Jurkat, Clone E6-1 (cell line): ENCODE data around the gene MOB3A.
"Not testable (repeated sequence)": the region's sequence is repeated elsewhere in the genome, so short reads cannot be mapped to it uniquely, and the experiment has no call there.

Experiments used
- DNase-seq: peaks from one replicate; pipeline ENCODE4 v3.0.0-alpha.2; 2011; ENCODE audit warnings: low read depth, low spot score
- H3K4me3 ChIP-seq: 2 replicates; pipeline ENCODE4 v1.5.1; 2011; ENCODE audit warnings: mild to moderate bottlenecking, low read length, control low read depth, moderate library complexity

MOB3A gene

GRCh38 chr19:2087621-2088100 is 8.5 kb downstream of the MOB3A start:
- DNase-seq, result peak; percentile 41
- no peak overlapping the region for H3K4me3 ChIP-seq

- H3K4me3 ChIP-seq, result not testable (repeated sequence)
- peak; percentile 62 for DNase-seq
Observed at GRCh38 chr19:2086695-2087620, 9.2 kb downstream of the MOB3A start.

- peak; percentile 99 for DNase-seq
- peak overlapping the region; percentile 72 for H3K4me3 ChIP-seq
Observed at GRCh38 chr19:2084993-2085720, 11.0 kb downstream of the MOB3A start.

DNA sequence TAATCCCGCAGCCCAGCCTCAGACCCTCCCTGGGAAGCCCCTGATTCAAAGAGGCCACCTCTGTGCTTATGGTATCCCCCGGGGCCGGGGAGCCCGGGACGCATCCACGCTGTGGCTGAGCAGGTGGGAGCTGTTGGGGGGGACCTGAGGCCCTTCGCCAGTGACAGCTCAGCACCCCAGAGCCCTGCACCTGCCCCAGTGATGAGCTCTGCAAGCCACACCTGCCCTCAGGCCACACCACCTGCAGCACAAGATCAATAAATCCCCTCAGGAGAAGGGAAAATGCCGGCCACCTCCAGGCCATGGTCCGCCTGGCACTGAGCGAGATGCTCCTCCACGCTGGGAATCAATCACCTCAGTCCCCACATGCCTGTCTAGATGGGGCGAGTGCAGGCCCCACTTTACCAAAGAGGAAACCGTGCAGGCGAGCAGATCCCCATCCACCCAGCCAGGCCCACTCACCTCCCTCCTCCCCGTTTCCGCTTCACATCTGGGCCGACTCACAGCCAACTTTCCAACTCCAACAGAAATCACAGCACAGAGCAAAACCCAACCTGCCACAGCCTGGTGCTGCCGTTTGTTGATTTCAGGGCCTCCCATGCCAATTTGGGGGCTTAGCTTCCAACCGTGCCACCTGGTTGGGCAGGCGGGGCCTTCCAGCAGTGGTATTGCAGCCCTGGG is 12.8 kb downstream of the MOB3A start:
- H3K4me3 ChIP-seq, result peak overlapping the region; percentile 72
- DNase-seq, result peak; percentile 92

- peak overlapping the region; percentile 72 for H3K4me3 ChIP-seq
- DNase-seq, result peak; percentile 39
Observed at GRCh38 chr19:2081873-2082810, 14.0 kb downstream of the MOB3A start.

GRCh38 chr19:2080336-2080988 is 15.7 kb downstream of the MOB3A start:
- DNase-seq, result no peak
- no peak overlapping the region for H3K4me3 ChIP-seq

DNA sequence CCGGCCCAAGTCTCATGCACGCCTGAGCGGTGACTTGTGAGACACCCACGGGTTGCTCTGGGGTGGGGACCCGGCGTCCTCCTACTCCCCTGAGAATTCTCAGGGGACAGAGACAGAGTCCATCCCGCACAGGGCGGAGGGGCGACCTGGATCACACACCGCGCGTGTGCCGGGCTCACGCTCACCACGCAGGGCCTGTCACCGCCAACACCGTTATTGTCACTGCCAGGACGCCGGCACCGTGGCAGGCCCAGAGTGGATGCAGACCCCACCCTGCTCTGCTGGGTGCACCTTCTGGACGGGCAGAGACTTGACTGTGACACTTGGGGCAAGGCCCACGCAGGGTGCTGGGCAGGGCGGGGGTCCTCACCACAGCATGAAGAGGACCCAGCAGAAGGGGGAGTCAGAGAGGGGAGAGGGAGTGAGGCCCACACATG is 16.2 kb downstream of the MOB3A start:
- no peak overlapping the region for H3K4me3 ChIP-seq
- DNase-seq, result no peak

- DNase-seq, result no peak
- no peak overlapping the region for H3K4me3 ChIP-seq
Observed at GRCh38 chr19:2079076-2079864, 16.9 kb downstream of the MOB3A start.

DNA sequence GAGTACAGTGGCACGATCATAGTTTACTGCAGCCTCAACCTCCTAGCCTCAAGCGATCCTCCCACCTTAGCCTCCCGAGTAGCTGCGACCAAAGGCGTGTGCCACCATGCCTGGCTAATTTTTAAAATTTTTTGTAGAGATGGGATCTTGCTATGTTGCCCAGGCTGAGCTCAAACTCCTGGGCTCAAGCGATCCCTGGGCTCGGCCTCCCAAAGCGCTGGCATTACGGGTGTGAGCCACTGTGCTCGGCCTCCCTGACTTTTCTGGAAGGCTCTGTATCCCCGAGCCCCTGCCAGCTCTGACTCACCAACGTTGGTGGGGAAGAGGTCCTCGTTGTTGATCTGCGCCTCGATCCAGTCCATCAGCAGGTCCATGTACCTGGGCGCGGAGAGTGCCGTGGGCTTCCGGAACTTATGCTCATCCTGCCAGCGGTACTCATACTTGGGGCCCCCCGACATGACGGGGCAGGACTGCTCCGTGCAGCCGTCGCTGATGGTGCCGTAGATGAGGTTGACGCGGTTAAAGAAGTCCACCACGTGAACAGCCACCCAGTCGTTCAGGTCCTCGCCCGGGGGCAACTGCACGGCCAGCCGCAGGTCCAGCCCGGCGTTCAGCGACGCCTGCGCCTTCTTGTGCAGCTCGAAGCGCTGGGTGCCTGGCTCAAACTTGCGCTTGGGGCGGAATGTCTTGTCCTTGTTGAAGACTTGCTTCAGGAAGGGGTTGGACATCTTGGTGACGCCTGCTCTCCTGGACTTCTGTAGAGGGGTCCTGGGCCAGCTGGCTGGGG is 18.1 kb downstream of the MOB3A start:
- no peak overlapping the region for H3K4me3 ChIP-seq
- DNase-seq, result no peak

- no peak for DNase-seq
- no peak overlapping the region for H3K4me3 ChIP-seq
Observed at GRCh38 chr19:2077398-2077797, 18.7 kb downstream of the MOB3A start.

GRCh38 chr19:2076526-2076944 is 19.6 kb downstream of the MOB3A start:
- no peak overlapping the region for H3K4me3 ChIP-seq
- no peak for DNase-seq

GRCh38 chr19:2072757-2073551 is 23.2 kb downstream of the MOB3A start:
- H3K4me3 ChIP-seq, result no peak overlapping the region
- no peak for DNase-seq

GRCh38 chr19:2070986-2071673 is 25.0 kb downstream of the MOB3A start:
- H3K4me3 ChIP-seq, result no peak overlapping the region
- DNase-seq, result no peak

GRCh38 chr19:2070436-2070827 is 25.7 kb downstream of the MOB3A start:
- DNase-seq, result no peak
- H3K4me3 ChIP-seq, result no peak overlapping the region

DNA sequence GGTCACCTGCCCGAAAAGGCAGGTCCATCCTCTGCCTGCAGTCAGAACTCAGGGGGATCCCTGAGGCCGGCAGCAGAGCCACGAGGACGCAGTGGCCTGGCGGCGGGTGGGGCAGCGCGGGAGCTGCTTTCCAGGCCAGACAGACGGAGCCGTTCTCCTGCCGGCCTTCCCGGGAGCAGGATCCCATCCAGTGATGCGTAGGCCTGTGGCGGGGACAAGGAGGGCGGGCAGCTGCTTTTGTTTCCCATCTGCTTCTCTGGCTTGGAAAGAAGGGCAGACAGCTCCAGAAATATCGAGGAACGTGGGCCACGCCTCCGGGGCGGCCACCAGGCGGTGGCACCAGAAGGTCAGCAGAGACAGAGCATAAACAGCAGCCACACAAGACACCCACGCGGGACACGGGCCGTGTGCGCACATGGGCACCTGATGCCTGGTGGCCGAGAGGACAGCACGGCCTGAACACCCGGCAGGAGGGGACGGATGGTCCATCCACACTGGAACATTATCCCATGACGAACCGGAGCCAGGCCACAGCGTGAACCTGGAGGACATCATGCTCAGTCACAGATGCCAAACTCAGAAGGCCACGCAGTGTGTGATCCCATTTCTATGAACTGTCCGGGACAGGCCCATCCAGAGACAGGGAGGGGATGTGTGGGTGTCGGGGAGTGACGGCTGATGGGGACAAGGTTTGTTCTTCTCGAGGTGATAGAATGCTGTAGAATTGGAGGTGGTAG is 31.2 kb downstream of the MOB3A start:
- no peak overlapping the region for H3K4me3 ChIP-seq
- DNase-seq, result no peak
